Vagina (tissue), 2 donors: Measurements from ENCODE around the gene TUBGCP2. TPM values are rescaled to one million over a fixed set of nuclear protein-coding genes. Genes with fewer than 3 reads are reported as not detected.

ENCODE experiments used
- DNase-seq, 2 donors: peaks; one replicate each; pipeline ENCODE4 v3.0.0-alpha.2; 2017; ENCODE audit errors: extremely low spot score in 2 of 2
- H3K27ac ChIP-seq: fragments of 200-600 bp; sonication (generic); one replicate; pipeline ENCODE4 v1.5.1; 2019
- H3K27me3 ChIP-seq: fragments of 200-600 bp; sonication (generic); one replicate; pipeline ENCODE4 v1.5.1; 2019
- H3K36me3 ChIP-seq, 2 donors: fragments of 200-600 bp; sonication (generic); one replicate each; pipeline ENCODE4 v1.5.1; 2017 to 2019
- H3K4me1 ChIP-seq: fragments of 200-600 bp; sonication (generic); one replicate; pipeline ENCODE4 v1.5.1; 2019
- H3K4me3 ChIP-seq, 2 donors: fragments of 200-600 bp; sonication (generic); 1 replicate in 1 of 2; 2 replicates in 1 of 2; pipeline ENCODE4 v1.5.1; 2016 to 2019
- H3K9me3 ChIP-seq: fragments of 200-600 bp; sonication (generic); one replicate; pipeline ENCODE4 v1.5.1; 2019
- POLR2A ChIP-seq, 2 donors: fragments of 450-650 bp; IDR thresholded peaks; one replicate each; pipeline ENCODE4 v1.6.1; 2017; ENCODE audit warnings: antibody characterized with exemption in 2 of 2, mild to moderate bottlenecking in 2 of 2, moderate library complexity in 2 of 2
- POLR2AphosphoS5 ChIP-seq, 2 donors: sonication (generic); formaldehyde crosslinking; IDR thresholded peaks; one replicate each; pipeline ENCODE4 v1.9.0; 2017; ENCODE audit warnings: antibody characterized with exemption in 2 of 2, mild to moderate bottlenecking in 2 of 2, low read depth in 1 of 2; ENCODE audit not compliant: insufficient read depth in 1 of 2
- intact Hi-C: fragments of 100-400 bp; cut with DNase I; formaldehyde crosslinking; loops from one replicate; pipeline ENCODE4 v1.15.1; 2023
- total RNA-seq: library from RNA; depleted of rRNA; stranded (reverse); fragments of >200 nt; gene quantifications from one replicate; pipeline ENCODE4 v1.2.3, GENCODE V29; 2016
- TF ChIP-seq, protein P1 (sequence below), 3 experiments: fragments of 450-650 bp in 2 of 3; fragments of 200-600 bp in 1 of 3; sonication (generic) in 1 of 3; IDR thresholded peaks; one replicate each; pipeline ENCODE4 v1.5.1; 2017 to 2019; ENCODE audit warnings: antibody characterized with exemption in 3 of 3, mild to moderate bottlenecking in 2 of 3, moderate library complexity in 2 of 3

TUBGCP2 gene
- total RNA-seq, 1 donor from 2014 or later: 41.7 TPM

DNA sequence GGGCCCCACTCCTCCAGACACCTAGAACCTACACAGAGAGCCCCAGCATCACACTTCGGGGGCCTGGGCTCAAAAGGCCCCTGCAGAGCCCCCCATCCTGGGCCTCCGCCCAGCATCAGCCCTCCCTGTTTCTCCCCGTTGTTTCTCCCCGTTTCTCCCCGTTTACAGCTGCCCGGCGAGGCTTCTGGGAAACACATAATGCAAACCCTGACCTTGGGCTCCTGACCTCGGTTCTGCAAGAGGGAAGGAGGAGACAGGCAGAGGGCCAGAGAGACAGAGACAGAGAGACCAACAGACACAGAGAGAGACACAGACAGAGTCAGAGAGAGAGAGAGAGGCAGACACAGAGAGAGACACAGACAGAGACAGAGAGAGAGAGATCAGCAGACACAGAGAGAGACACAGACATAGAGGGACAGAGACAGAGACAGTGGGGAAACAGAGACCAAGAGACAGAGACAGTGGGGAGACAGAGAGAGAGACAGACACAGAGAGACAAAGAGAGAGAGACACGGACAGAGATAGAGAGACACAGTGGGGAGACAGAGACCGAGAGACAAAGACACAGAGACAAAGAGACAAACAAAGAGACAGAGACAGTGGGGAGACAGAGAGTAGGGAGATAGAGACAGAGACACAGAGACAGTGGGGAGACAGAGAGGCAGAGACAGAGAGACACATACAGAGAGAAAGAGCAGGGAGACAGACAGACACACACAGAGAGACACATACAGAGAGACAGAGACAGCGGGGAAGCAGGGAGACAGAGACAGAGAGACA, 58.5 kb downstream of the TUBGCP2 start:
- Histone ChIP-seq H3K4me1 (no peaks in the 10 kb centered on the region), H3K9me3 (no peaks in the 10 kb centered on the region), H3K27me3 (peaks cover 4% of the 10 kb centered on the region), H3K27ac (no peak overlapping the region), H3K36me3 (no peaks in the 10 kb centered on the region), H3K4me3 (no peak overlapping the region)
- intact Hi-C loops: no loop called here
- TF ChIP-seq, protein P1, sequence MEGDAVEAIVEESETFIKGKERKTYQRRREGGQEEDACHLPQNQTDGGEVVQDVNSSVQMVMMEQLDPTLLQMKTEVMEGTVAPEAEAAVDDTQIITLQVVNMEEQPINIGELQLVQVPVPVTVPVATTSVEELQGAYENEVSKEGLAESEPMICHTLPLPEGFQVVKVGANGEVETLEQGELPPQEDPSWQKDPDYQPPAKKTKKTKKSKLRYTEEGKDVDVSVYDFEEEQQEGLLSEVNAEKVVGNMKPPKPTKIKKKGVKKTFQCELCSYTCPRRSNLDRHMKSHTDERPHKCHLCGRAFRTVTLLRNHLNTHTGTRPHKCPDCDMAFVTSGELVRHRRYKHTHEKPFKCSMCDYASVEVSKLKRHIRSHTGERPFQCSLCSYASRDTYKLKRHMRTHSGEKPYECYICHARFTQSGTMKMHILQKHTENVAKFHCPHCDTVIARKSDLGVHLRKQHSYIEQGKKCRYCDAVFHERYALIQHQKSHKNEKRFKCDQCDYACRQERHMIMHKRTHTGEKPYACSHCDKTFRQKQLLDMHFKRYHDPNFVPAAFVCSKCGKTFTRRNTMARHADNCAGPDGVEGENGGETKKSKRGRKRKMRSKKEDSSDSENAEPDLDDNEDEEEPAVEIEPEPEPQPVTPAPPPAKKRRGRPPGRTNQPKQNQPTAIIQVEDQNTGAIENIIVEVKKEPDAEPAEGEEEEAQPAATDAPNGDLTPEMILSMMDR (IDR thresholded peaks at IDR 0.05): no peak
- TF ChIP-seq POLR2AphosphoS5 (IDR thresholded peaks at IDR 0.05; ENCODE audit: insufficient read depth in 1 of 2, low read depth in 1 of 2) (no peak), POLR2A (IDR thresholded peaks at IDR 0.05) (no peak)
- DNase-seq: no peak

- TF ChIP-seq POLR2AphosphoS5 (IDR thresholded peaks at IDR 0.05; ENCODE audit: insufficient read depth in 1 of 2, low read depth in 1 of 2) (no peak), POLR2A (IDR thresholded peaks at IDR 0.05) (no peak)
- TF ChIP-seq, protein P1 (IDR thresholded peaks at IDR 0.05): no peak
- no peak for DNase-seq
- H3K27me3 ChIP-seq: peaks cover 4% of the 10 kb centered on the region
- H3K9me3 ChIP-seq: no peaks in the 10 kb centered on the region
- H3K36me3 ChIP-seq: no peaks in the 10 kb centered on the region
- no peak overlapping the region for H3K27ac ChIP-seq
- no peaks in the 10 kb centered on the region for H3K4me1 ChIP-seq
- H3K4me3 ChIP-seq: no peak overlapping the region
- intact Hi-C loops: no loop called here
Observed at GRCh38 chr10:133249094-133249780, 59.4 kb downstream of the TUBGCP2 start.

GRCh38 chr10:133248334-133248715, 60.3 kb downstream of the TUBGCP2 start:
- no peak overlapping the region for H3K27ac ChIP-seq
- no peaks in the 10 kb centered on the region for H3K4me1 ChIP-seq
- intact Hi-C loops: no loop called here
- H3K27me3 ChIP-seq: peaks cover 4% of the 10 kb centered on the region
- TF ChIP-seq POLR2AphosphoS5 (IDR thresholded peaks at IDR 0.05; ENCODE audit: insufficient read depth in 1 of 2, low read depth in 1 of 2) (no peak), POLR2A (IDR thresholded peaks at IDR 0.05) (no peak)
- TF ChIP-seq, protein P1 (IDR thresholded peaks at IDR 0.05): no peak
- no peaks in the 10 kb centered on the region for H3K9me3 ChIP-seq
- no peaks in the 10 kb centered on the region for H3K36me3 ChIP-seq
- H3K4me3 ChIP-seq: no peak overlapping the region
- no peak for DNase-seq

GRCh38 chr10:133247681-133248333, 60.9 kb downstream of the TUBGCP2 start:
- no peak for TF ChIP-seq POLR2AphosphoS5 (IDR thresholded peaks at IDR 0.05; ENCODE audit: insufficient read depth in 1 of 2, low read depth in 1 of 2)
- TF ChIP-seq POLR2A (IDR thresholded peaks at IDR 0.05): no peak
- TF ChIP-seq, protein P1 (IDR thresholded peaks at IDR 0.05): no peak
- Histone ChIP-seq H3K4me1 (no peaks in the 10 kb centered on the region), H3K27me3 (peaks cover 4% of the 10 kb centered on the region), H3K4me3 (no peak overlapping the region), H3K27ac (no peak overlapping the region), H3K9me3 (no peaks in the 10 kb centered on the region), H3K36me3 (no peaks in the 10 kb centered on the region)
- intact Hi-C loops: no loop called here
- no peak for DNase-seq
